ENCODE results near the gene GTF2E1. TPM values are rescaled to one million over a fixed set of nuclear protein-coding genes. Genes with fewer than 3 reads are reported as not detected.
"Not testable (repeated sequence)": the region's sequence is repeated elsewhere in the genome, so short reads cannot be mapped to it uniquely, and the experiment has no call there.

Gene GTF2E1
- total RNA-seq, 4 donors from 2014 or later, result 7.0 to 16.9 (median 11.2) TPM

- DNase-seq (ENCODE audit: low spot score), result no peak
- TF ChIP-seq, protein P1, sequence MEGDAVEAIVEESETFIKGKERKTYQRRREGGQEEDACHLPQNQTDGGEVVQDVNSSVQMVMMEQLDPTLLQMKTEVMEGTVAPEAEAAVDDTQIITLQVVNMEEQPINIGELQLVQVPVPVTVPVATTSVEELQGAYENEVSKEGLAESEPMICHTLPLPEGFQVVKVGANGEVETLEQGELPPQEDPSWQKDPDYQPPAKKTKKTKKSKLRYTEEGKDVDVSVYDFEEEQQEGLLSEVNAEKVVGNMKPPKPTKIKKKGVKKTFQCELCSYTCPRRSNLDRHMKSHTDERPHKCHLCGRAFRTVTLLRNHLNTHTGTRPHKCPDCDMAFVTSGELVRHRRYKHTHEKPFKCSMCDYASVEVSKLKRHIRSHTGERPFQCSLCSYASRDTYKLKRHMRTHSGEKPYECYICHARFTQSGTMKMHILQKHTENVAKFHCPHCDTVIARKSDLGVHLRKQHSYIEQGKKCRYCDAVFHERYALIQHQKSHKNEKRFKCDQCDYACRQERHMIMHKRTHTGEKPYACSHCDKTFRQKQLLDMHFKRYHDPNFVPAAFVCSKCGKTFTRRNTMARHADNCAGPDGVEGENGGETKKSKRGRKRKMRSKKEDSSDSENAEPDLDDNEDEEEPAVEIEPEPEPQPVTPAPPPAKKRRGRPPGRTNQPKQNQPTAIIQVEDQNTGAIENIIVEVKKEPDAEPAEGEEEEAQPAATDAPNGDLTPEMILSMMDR (IDR thresholded peaks at IDR 0.05), result no peak
- no peak for ATAC-seq (ENCODE audit: low FRiP score)
Measured at GRCh38 chr3:120756061-120756460, 13.5 kb downstream of the GTF2E1 start.

- not testable (repeated sequence) for ATAC-seq (ENCODE audit: low FRiP score)
Measured at GRCh38 chr3:120758551-120758950, 16.0 kb downstream of the GTF2E1 start.

GRCh38 chr3:120762615-120763014, 20.1 kb downstream of the GTF2E1 start:
- TF ChIP-seq, protein P1 (IDR thresholded peaks at IDR 0.05), result no peak
- DNase-seq (ENCODE audit: low spot score), result no peak
- ATAC-seq (ENCODE audit: low FRiP score), result no peak

More at GRCh38 chr3:120758551-120758950, 16.0 kb downstream of the GTF2E1 start:
- DNase-seq (ENCODE audit: low spot score), result not testable (repeated sequence)

DNA sequence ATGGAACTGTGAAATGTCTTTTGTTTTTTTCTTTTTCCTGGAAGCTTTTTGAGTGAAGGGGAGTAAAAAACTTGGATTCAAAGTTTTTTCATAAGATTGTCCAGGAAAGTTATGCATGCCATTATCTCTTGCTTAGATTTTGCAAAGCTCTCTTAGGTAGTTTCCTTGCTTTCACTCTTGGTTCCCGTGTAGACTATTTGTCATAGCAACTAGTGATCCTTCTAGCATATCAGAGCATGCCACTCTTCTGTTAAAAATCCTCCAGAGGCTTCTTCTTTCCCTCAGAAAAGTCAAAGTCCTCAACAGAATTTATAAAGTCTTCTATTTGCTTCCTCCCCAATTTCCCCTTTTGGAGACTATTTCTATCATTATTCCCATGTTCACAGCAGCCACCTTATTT, 21.1 kb downstream of the GTF2E1 start:
- ATAC-seq (ENCODE audit: low FRiP score), result no peak
- DNase-seq (ENCODE audit: low spot score), result no peak
- TF ChIP-seq, protein P1 (IDR thresholded peaks at IDR 0.05), result no peak

- TF ChIP-seq, protein P1 (IDR thresholded peaks at IDR 0.05), result no peak
- ATAC-seq (ENCODE audit: low FRiP score) (no peak), DNase-seq (ENCODE audit: low spot score) (no peak)
Measured at GRCh38 chr3:120764206-120764605, 21.7 kb downstream of the GTF2E1 start.

DNA sequence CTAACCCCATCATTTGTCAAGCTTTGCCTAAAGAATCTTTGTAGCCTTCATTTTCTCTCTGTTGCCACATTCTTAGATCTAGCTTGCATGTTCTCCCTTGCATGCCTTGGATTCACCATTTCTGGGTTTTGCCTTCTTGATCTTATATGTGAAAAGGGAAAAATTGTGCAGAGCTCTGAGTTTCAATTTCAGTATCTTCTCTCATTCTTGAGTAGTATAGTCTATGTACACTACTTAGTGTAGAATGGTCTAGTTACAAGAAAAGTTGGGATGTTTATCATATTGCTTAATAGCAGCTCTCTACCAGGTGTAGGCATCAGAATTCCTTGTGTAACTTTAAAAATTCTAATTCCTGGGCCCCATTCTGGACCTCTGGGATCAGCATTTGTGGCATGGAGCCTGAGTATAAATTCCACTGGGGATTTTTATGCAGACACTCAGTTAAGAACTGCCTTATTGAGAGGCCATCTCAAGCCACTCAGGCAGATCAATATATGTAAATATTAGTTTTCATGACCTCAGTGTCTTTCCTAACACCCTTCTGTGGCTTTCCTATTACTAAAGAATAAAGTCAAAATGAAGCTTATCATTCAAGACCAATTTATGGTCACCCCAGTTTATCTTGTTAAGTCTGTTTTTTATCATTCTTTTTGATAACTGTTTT, 23.4 kb downstream of the GTF2E1 start:
- ATAC-seq (ENCODE audit: low FRiP score), result no peak
- TF ChIP-seq, protein P1 (IDR thresholded peaks at IDR 0.05), result no peak
- DNase-seq (ENCODE audit: low spot score), result no peak

GRCh38 chr3:120766576-120766975, 24.0 kb downstream of the GTF2E1 start:
- DNase-seq (ENCODE audit: low spot score) (no peak), ATAC-seq (ENCODE audit: low FRiP score) (no peak)
- TF ChIP-seq, protein P1 (IDR thresholded peaks at IDR 0.05), result no peak

All from omental fat pad (tissue), 4 donors.